HEK293 (cell line): ENCODE results near the gene BRMS1L.

Experiments used
- GLIS2 ChIP-seq: fragments of 450-650 bp; formaldehyde crosslinking; IDR thresholded peaks from 2 replicates; pipeline ENCODE4 v1.5.1; 2016; ENCODE audit warnings: missing biosample characterization, missing genetic modification characterization
- IKZF3 ChIP-seq: fragments of 450-650 bp; IDR thresholded peaks from 2 replicates; pipeline ENCODE4 v1.5.0; 2018; ENCODE audit warnings: missing biosample characterization, mild to moderate bottlenecking, missing genetic modification characterization, moderate library complexity
- KLF7 ChIP-seq: fragments of 450-650 bp; formaldehyde crosslinking; IDR thresholded peaks from 2 replicates; pipeline ENCODE4 v1.5.1; 2016; ENCODE audit warnings: missing biosample characterization, missing genetic modification characterization, borderline replicate concordance
- RBAK ChIP-seq: fragments of 450-650 bp; formaldehyde crosslinking; IDR thresholded peaks from 2 replicates; pipeline ENCODE4 v1.5.1; 2016; ENCODE audit warnings: missing biosample characterization, missing genetic modification characterization
- REPIN1 ChIP-seq: fragments of 450-650 bp; formaldehyde crosslinking; IDR thresholded peaks from 2 replicates; pipeline ENCODE4 v1.5.1; 2017; ENCODE audit warnings: missing biosample characterization, missing genetic modification characterization, low read depth
- SALL2 ChIP-seq: fragments of 450-650 bp; formaldehyde crosslinking; IDR thresholded peaks from 2 replicates; pipeline ENCODE4 v1.5.0; 2017; ENCODE audit warnings: missing biosample characterization, mild to moderate bottlenecking, missing genetic modification characterization, borderline replicate concordance
- SP3 ChIP-seq: fragments of 450-650 bp; formaldehyde crosslinking; IDR thresholded peaks from 2 replicates; pipeline ENCODE4 v1.5.1; 2016; ENCODE audit warnings: missing biosample characterization, missing genetic modification characterization
- TCF7L2 ChIP-seq: IDR thresholded peaks from 2 replicates; pipeline ENCODE4 v1.6.1; 2011; ENCODE audit warnings: low read depth, mild to moderate bottlenecking, inconsistent platforms, low read length, moderate library complexity, borderline replicate concordance
- TRIM28 ChIP-seq: IDR thresholded peaks from 2 replicates; pipeline ENCODE4 v1.6.1; 2011; ENCODE audit warnings: low read length, control low read depth, borderline replicate concordance
- ZBTB1 ChIP-seq: fragments of 450-650 bp; formaldehyde crosslinking; IDR thresholded peaks from 2 replicates; pipeline ENCODE4 v1.5.1; 2016; ENCODE audit warnings: missing biosample characterization, missing genetic modification characterization
- ZEB2 ChIP-seq: fragments of 450-650 bp; formaldehyde crosslinking; IDR thresholded peaks from 2 replicates; pipeline ENCODE4 v1.5.1; 2016; ENCODE audit warnings: missing biosample characterization, missing genetic modification characterization
- ZFP41 ChIP-seq: fragments of 450-650 bp; formaldehyde crosslinking; IDR thresholded peaks from 2 replicates; pipeline ENCODE4 v1.5.1; 2016; ENCODE audit warnings: missing biosample characterization, missing genetic modification characterization, borderline replicate concordance
- ZNF114 ChIP-seq: fragments of 450-650 bp; formaldehyde crosslinking; IDR thresholded peaks from 2 replicates; pipeline ENCODE4 v1.5.0; 2017; ENCODE audit warnings: missing biosample characterization, missing genetic modification characterization
- ZNF146 ChIP-seq: fragments of 450-650 bp; formaldehyde crosslinking; IDR thresholded peaks from 2 replicates; pipeline ENCODE4 v1.5.1; 2016; ENCODE audit warnings: missing biosample characterization, missing genetic modification characterization
- ZNF155 ChIP-seq: fragments of 450-650 bp; formaldehyde crosslinking; IDR thresholded peaks from 2 replicates; pipeline ENCODE4 v1.5.1; 2016; ENCODE audit warnings: missing biosample characterization, missing genetic modification characterization
- ZNF175 ChIP-seq: fragments of 450-650 bp; formaldehyde crosslinking; IDR thresholded peaks from 2 replicates; pipeline ENCODE4 v1.5.1; 2016; ENCODE audit warnings: missing biosample characterization, missing genetic modification characterization
- ZNF202 ChIP-seq: fragments of 450-650 bp; formaldehyde crosslinking; IDR thresholded peaks from 2 replicates; pipeline ENCODE4 v1.5.1; 2016; ENCODE audit warnings: missing biosample characterization, missing genetic modification characterization, borderline replicate concordance
- ZNF239 ChIP-seq: fragments of 450-650 bp; formaldehyde crosslinking; IDR thresholded peaks from 2 replicates; pipeline ENCODE4 v1.5.1; 2016; ENCODE audit warnings: missing biosample characterization, missing genetic modification characterization
- ZNF274 ChIP-seq, 2 experiments: fragments of 200-500 bp in 1 of 2; fragments of 450-650 bp in 1 of 2; sonication (Bioruptor generic) in 1 of 2; formaldehyde crosslinking in 1 of 2; IDR thresholded peaks; 2 replicates each; pipeline versions ENCODE4 v1.5.1 to v1.6.1; 2014 to 2016; ENCODE audit warnings: borderline replicate concordance in 1 of 2, inconsistent platforms in 1 of 2, low read length in 1 of 2, missing biosample characterization in 1 of 2, missing genetic modification characterization in 1 of 2
- ZNF292 ChIP-seq: fragments of 450-650 bp; formaldehyde crosslinking; IDR thresholded peaks from 2 replicates; pipeline ENCODE4 v1.5.1; 2016; ENCODE audit warnings: low read depth, missing biosample characterization, missing genetic modification characterization, borderline replicate concordance
- ZNF311 ChIP-seq: fragments of 450-650 bp; formaldehyde crosslinking; IDR thresholded peaks from 2 replicates; pipeline ENCODE4 v1.5.1; 2017; ENCODE audit warnings: missing biosample characterization, missing genetic modification characterization, borderline replicate concordance
- ZNF350 ChIP-seq: fragments of 450-650 bp; formaldehyde crosslinking; IDR thresholded peaks from 2 replicates; pipeline ENCODE4 v1.5.0; 2017; ENCODE audit warnings: missing biosample characterization, mild to moderate bottlenecking, missing genetic modification characterization
- ZNF37A ChIP-seq: fragments of 450-650 bp; IDR thresholded peaks from 2 replicates; pipeline ENCODE4 v1.5.1; 2018; ENCODE audit warnings: missing biosample characterization, missing genetic modification characterization
- ZNF514 ChIP-seq: fragments of 450-650 bp; formaldehyde crosslinking; IDR thresholded peaks from 2 replicates; pipeline ENCODE4 v1.5.1; 2016; ENCODE audit warnings: missing biosample characterization, missing genetic modification characterization
- ZNF521 ChIP-seq: fragments of 450-650 bp; formaldehyde crosslinking; IDR thresholded peaks from 2 replicates; pipeline ENCODE4 v1.5.1; 2017; ENCODE audit warnings: missing biosample characterization, mild to moderate bottlenecking, missing genetic modification characterization
- ZNF544 ChIP-seq: fragments of 450-650 bp; formaldehyde crosslinking; IDR thresholded peaks from 2 replicates; pipeline ENCODE4 v1.5.0; 2017; ENCODE audit warnings: missing biosample characterization, missing genetic modification characterization
- ZNF585B ChIP-seq: fragments of 450-650 bp; formaldehyde crosslinking; IDR thresholded peaks from 2 replicates; pipeline ENCODE4 v1.5.1; 2016; ENCODE audit warnings: missing biosample characterization, missing genetic modification characterization
- ZNF626 ChIP-seq: fragments of 450-650 bp; sonication (Bioruptor Pico); formaldehyde crosslinking; IDR thresholded peaks from 2 replicates; pipeline ENCODE4 v1.5.1; 2018; ENCODE audit warnings: missing biosample characterization, missing genetic modification characterization, inconsistent platforms
- ZNF654 ChIP-seq: fragments of 450-650 bp; formaldehyde crosslinking; IDR thresholded peaks from 2 replicates; pipeline ENCODE4 v1.5.1; 2016; ENCODE audit warnings: low read depth, missing biosample characterization, missing genetic modification characterization
- ZNF670 ChIP-seq: fragments of 450-650 bp; formaldehyde crosslinking; IDR thresholded peaks from 2 replicates; pipeline ENCODE4 v1.5.1; 2016; ENCODE audit warnings: missing biosample characterization, missing genetic modification characterization, low read depth
- ZNF791 ChIP-seq: fragments of 450-650 bp; formaldehyde crosslinking; IDR thresholded peaks from 2 replicates; pipeline ENCODE4 v1.5.1; 2016; ENCODE audit warnings: missing biosample characterization, missing genetic modification characterization
- TF ChIP-seq, protein P1 (sequence below): fragments of 450-650 bp; formaldehyde crosslinking; IDR thresholded peaks from 2 replicates; pipeline ENCODE4 v1.5.1; 2016; ENCODE audit warnings: missing biosample characterization, missing genetic modification characterization
- TF ChIP-seq, protein P2 (sequence below): fragments of 450-650 bp; formaldehyde crosslinking; IDR thresholded peaks from 2 replicates; pipeline ENCODE4 v1.5.1; 2016; ENCODE audit warnings: missing biosample characterization, missing genetic modification characterization
- TF ChIP-seq, protein P3 (sequence below): fragments of 450-650 bp; formaldehyde crosslinking; IDR thresholded peaks from 2 replicates; pipeline ENCODE4 v1.5.1; 2017; ENCODE audit warnings: missing biosample characterization, missing genetic modification characterization
- TF ChIP-seq, protein P4 (sequence below): fragments of 450-650 bp; formaldehyde crosslinking; IDR thresholded peaks from 2 replicates; pipeline ENCODE4 v1.5.1; 2016; ENCODE audit warnings: missing biosample characterization, missing genetic modification characterization

BRMS1L gene

DNA sequence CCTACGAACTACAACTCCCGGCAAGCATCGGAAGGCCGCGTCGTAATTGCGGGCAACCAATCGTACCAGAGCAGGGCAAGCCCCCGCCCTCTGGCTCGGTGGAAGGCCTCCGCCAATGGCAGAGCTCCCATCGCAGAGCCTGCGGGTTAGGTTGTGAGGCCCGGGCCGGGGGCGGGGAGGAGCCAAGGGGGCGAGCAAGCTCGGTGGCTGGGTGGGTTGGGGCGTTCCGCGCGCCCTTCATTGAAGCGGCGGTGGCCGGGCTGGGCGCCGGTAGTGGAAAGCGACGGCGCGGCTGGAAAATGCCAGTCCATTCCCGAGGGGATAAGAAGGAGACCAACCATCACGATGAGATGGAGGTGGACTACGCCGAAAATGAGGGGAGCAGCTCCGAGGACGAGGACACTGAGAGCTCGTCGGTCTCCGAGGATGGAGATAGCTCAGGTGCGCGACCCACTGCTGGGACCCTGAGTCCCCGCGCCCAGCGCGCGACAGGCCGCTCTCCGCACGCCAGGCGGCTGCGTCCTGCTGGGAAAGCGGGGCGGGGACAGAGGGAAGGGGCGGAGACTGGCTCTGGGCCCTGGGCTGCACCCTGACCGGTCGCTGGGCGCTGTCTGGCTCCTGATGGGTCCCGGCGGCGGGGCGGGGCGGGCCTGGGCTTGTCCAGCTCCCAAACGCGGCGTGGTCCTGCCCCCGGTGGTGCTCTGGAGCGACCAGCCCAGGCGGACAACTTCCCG lies at the start of gene BRMS1L (continued):
- no peak for TF ChIP-seq ZNF274 (IDR thresholded peaks at IDR 0.05; ENCODE audit: low read length)
- TF ChIP-seq ZNF274 (tag by site-specific recombination; IDR thresholded peaks at IDR 0.05; ENCODE audit: borderline replicate concordance) = no peak
- TF ChIP-seq ZNF585B (tag by site-specific recombination) = 0 out of 2 replicates have a peak, but pooled peaks have one; percentile 13
- TF ChIP-seq SALL2 (tag by site-specific recombination) = no peak
- TF ChIP-seq GLIS2 (tag by site-specific recombination) = no peak; the same call in 1 of the 2 replicates
- no peak for TF ChIP-seq ZNF626
- no peak for TF ChIP-seq ZNF514 (tag by site-specific recombination)
- no peak for TF ChIP-seq ZNF202 (tag by site-specific recombination)
- TF ChIP-seq, protein P1, sequence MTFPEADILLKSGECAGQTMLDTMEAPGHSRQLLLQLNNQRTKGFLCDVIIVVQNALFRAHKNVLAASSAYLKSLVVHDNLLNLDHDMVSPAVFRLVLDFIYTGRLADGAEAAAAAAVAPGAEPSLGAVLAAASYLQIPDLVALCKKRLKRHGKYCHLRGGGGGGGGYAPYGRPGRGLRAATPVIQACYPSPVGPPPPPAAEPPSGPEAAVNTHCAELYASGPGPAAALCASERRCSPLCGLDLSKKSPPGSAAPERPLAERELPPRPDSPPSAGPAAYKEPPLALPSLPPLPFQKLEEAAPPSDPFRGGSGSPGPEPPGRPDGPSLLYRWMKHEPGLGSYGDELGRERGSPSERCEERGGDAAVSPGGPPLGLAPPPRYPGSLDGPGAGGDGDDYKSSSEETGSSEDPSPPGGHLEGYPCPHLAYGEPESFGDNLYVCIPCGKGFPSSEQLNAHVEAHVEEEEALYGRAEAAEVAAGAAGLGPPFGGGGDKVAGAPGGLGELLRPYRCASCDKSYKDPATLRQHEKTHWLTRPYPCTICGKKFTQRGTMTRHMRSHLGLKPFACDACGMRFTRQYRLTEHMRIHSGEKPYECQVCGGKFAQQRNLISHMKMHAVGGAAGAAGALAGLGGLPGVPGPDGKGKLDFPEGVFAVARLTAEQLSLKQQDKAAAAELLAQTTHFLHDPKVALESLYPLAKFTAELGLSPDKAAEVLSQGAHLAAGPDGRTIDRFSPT (tag by site-specific recombination) = no peak
- no peak for TF ChIP-seq ZFP41 (tag by site-specific recombination)
- 0 out of 2 replicates have a peak, but pooled peaks have one; percentile 82 for TF ChIP-seq ZBTB1
- no peak for TF ChIP-seq ZNF175 (tag by site-specific recombination)
- peak; percentile 97 for TF ChIP-seq KLF7 (tag by site-specific recombination)
- TF ChIP-seq ZNF791 (tag by site-specific recombination) = no peak
- TF ChIP-seq ZNF350 (tag by site-specific recombination) = no peak
- TF ChIP-seq ZNF670 (tag by site-specific recombination) = no peak
- peak; percentile 94 for TF ChIP-seq SP3
- TF ChIP-seq, protein P2, sequence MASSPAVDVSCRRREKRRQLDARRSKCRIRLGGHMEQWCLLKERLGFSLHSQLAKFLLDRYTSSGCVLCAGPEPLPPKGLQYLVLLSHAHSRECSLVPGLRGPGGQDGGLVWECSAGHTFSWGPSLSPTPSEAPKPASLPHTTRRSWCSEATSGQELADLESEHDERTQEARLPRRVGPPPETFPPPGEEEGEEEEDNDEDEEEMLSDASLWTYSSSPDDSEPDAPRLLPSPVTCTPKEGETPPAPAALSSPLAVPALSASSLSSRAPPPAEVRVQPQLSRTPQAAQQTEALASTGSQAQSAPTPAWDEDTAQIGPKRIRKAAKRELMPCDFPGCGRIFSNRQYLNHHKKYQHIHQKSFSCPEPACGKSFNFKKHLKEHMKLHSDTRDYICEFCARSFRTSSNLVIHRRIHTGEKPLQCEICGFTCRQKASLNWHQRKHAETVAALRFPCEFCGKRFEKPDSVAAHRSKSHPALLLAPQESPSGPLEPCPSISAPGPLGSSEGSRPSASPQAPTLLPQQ (tag by site-specific recombination) = peak; percentile 96
- no peak for TF ChIP-seq ZNF544 (tag by site-specific recombination)
- no peak for TF ChIP-seq ZNF654
- TF ChIP-seq, protein P3, sequence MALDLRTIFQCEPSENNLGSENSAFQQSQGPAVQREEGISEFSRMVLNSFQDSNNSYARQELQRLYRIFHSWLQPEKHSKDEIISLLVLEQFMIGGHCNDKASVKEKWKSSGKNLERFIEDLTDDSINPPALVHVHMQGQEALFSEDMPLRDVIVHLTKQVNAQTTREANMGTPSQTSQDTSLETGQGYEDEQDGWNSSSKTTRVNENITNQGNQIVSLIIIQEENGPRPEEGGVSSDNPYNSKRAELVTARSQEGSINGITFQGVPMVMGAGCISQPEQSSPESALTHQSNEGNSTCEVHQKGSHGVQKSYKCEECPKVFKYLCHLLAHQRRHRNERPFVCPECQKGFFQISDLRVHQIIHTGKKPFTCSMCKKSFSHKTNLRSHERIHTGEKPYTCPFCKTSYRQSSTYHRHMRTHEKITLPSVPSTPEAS (tag by site-specific recombination) = peak; percentile 47
- peak; percentile 98 for TF ChIP-seq ZEB2
- TF ChIP-seq ZNF239 (tag by site-specific recombination) = peak; percentile 80; the same call in 1 of the 2 replicates
- TF ChIP-seq REPIN1 = peak; percentile 98; the same call in 1 of the 2 replicates
- TF ChIP-seq, protein P4, sequence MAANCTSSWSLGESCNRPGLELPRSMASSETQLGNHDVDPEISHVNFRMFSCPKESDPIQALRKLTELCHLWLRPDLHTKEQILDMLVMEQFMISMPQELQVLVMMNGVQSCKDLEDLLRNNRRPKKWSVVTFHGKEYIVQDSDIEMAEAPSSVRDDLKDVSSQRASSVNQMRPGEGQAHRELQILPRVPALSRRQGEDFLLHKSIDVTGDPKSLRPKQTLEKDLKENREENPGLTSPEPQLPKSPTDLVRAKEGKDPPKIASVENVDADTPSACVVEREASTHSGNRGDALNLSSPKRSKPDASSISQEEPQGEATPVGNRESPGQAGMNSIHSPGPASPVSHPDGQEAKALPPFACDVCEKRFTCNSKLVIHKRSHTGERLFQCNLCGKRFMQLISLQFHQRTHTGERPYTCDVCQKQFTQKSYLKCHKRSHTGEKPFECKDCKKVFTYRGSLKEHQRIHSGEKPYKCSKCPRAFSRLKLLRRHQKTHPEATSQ (tag by site-specific recombination) = peak; percentile 99; the same call in 1 of the 2 replicates
- no peak for TF ChIP-seq ZNF311 (tag by site-specific recombination)
- TF ChIP-seq ZNF292 = no peak
- TF ChIP-seq ZNF146 (tag by site-specific recombination) = peak; percentile 79
- TF ChIP-seq TRIM28 = peak; percentile 74; the same call in 1 of the 2 replicates
- TF ChIP-seq IKZF3 (tag by site-specific recombination) = peak; percentile 87
- no peak for TF ChIP-seq TCF7L2
- 0 out of 2 replicates have a peak, but pooled peaks have one; percentile 47 for TF ChIP-seq RBAK (tag by site-specific recombination)
- no peak for TF ChIP-seq ZNF521 (tag by site-specific recombination)
- TF ChIP-seq ZNF155 (tag by site-specific recombination) = no peak
- no peak for TF ChIP-seq ZNF114 (tag by site-specific recombination)
- TF ChIP-seq ZNF37A (tag by site-specific recombination) = no peak
